ENCODE measurements around the gene TXN.
"Not testable (repeated sequence)": the region's sequence is repeated elsewhere in the genome, so short reads cannot be mapped to it uniquely, and the experiment has no call there.

Gene TXN

DNA sequence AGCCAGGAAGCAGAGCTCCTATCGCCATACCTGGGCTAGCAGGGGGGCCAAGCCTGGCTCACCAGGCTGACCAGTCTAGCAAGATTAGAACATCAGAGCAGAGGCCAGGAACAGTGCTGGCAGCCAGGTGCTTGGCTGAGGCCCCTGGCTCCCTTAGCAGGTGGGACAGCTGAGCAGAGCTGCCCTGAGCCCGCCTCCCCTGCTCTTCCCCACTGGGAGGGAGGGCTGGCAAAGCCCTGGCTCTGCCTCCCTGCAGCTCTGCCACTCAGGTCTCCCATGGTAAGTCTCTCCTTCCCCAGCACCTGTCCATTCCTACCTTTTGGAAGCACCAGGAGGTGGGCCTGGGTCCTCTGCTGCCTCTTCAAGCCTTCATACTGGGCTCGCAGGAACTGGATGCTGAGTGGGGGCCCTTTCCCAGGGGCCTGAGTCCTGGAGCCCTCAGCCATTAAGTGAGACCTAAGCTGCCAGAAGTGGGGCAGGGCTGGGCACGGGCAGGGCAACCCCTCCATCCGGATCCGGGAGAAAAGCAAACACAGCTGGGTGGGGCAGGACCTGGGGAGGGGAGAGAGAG, 49.2 kb downstream of the TXN start:
- DNase-seq = no peak

DNA sequence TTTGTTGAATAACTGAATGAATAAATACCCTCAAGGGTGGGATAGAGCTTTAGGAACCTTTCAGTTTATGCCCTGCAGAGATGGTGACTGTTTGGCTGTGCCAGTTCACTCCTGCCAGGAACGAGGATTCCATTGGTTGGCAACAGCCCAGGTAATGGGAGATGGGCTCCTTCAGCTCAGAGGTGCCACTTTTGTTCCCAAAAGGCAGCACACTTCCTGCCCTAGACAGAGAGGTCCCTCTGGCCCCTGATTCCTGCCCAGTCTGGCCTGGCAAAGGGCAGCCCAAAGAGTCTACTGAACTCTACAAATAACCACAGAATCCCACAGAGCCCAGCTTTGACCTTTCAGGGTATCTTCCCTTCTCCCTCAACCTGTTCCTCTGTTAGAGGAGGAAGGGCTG, 49.9 kb downstream of the TXN start:
- DNase-seq = no peak

DNA sequence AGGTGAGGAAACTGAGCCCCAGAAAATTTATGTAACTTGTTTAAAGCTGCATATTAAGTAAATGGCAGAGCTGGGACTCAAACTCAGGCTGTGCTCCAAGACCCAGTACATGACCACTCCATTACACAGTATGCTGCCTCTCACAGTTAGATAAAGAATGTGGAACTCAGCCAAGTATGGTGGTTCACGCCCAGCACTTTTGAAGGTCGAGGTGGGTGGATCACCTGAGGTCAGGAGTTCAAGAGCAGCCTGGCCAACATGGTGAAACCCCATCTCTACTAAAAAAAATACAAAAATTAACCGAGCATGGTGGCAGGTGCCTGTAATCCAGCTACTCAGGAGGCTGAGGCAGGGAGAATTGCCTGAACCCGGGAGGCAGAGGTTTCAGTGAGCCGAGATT, 50.7 kb downstream of the TXN start:
- not testable (repeated sequence) for DNase-seq

DNA sequence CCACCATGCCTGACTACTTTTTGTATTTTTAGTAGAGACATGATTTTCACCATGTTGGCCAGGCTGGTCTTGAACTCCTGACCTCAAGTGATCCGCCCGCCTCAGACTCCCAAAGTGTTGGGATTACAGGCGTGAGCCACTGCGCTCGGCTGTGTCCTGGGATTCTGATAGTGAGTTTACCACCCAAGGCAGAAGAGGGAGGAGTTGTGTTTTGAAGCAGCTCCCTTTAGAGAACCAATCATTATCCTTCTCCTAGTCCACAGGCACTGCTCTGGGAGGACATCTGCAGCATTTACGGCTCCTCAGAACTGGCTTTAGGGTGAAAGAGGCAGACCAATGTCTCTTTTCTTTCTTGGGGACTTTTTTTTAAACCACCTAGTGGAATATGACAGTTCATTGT, 54.1 kb downstream of the TXN start:
- no peak for DNase-seq

DNA sequence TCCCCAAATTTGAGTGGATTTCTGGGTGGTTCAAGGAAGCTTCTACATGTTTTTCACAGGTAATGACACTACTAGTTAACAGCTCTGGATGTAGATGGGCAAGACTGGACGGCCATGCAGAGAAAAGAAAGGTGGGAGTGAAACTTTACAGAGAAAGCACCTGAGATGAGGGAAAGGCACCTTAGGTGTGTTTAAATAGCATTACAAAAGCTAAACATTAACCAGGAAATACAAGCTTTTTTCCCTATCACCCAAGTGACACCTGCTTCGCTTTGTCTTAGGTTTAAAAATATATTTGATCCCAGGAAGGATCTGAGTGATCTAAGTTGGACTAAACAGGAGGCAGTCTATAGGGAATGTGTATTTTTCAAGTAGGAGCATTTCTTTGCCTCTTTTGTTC, 56.7 kb downstream of the TXN start:
- DNase-seq = no peak

DNA sequence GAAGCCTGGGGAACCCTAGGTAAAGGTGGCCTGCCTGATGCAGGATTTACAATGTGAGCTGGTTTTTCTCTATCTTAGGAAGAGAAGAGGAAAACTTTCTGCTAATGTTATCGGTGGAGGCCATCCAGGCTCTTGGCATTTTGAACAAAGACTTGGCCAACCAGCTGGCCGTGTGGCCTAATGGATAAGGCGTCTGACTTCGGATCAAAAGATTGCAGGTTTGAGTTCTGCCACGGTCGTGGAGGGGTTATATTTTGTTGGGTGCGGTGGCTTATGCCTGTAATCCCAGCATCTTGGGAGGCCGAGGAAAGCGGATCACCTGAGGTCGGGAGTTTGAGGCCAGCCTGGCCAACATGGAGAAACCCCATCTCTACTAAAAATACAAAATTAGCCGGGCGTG, 58.0 kb downstream of the TXN start:
- DNase-seq = no peak

DNA sequence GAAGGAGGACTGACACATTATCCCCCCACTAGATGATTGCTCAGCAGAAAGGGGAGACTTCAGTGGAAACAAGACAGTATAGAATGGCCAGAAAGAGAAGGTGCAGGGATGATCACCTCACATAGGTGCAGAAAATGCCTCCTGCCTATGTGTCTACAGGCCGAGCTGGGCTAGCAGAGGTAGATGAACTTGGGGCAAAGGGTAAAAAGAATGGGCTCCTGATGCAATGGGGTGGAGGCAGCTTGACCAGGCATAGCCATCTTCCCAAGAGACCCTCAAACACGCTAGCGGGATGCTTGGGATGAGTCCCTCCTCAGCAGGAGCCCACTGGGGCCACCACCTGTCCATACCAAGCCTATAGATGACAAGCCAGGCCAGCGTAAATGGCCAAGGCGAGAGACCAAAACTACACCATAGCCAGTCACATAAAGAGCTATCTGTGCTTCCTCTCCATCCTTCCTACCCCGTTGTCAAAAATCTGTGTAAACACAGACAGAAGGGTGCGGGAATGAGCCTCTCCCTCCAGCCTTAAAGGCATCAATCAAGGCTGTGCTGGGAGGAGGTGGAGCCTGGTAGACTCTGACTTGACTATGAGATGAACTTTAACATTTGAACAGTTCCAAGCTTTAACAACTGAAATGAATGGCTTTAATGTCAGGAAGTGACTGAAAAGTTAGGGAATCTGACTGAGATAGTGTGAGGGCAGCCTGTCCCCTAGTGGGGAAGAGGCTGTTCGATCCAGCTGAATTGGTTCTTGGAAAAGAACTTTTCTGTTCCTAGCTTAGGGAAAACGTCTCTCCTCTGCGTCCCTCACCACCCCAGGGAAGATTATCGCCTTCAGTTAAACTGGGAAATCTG, 58.7 kb downstream of the TXN start:
- peak in 1 of 2 experiments; percentile 17 for DNase-seq

DNA sequence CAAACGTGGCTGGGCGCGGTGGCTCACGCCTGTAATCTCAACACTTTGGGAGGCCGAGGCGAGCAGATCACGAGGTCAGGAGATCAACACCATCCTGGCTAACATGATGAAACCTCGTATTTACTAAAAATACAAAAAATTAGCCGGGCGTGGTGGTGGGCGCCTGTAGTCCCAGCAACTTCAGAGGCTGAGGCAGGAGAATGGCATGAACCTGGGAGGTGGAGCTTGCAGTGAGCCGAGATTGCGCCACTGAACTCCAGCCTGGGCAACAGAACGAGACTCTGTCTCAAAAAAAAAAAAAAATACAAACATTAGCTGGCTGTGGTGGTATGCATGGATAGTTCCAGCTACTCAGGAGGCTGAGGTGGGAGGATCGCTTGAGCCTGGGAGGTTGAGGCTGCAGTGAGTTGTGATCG, 60.2 kb downstream of the TXN start:
- DNase-seq = not testable (repeated sequence)

All from SW 1271 (cell line).